ENCODE data around the gene BCL11A. TPM values are rescaled to one million over a fixed set of nuclear protein-coding genes. Genes with fewer than 3 reads are reported as not detected.

Gene BCL11A
- polyA plus RNA-seq, 1 donor from 2014 or later: 44.0 TPM

DNA sequence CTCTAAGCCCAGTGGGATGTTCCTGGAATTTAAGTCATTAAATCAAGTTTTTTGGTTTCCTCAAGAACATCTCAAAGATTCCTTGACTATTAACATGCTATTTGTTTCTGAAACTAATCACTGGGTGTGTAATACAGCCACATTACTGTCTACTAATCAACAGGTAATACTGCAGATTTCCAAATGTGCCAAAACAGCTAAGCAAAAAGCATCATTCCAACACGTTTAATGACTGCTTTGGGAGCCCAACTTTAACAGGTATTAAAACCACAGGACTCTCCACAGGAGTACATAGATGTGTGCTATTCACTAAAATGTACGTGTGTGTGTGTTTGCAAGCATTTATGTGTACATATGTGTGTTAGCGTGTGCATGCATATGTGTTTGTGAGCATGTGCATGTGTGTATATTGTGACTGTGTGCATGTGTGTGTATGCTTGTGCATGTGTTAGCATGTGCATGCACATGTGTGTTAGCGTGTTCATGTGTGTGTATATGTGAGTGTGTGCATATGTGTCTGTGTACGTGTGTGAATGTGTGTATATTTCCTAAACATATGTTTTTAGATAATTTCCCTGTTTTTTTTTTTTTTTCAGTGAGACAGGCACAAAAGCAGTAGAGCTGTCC is 80.7 kb downstream of the BCL11A start:
- peaks cover 70% of the 10 kb centered on the region for H3K79me2 ChIP-seq (replicated peaks; ENCODE audit: insufficient read depth, low read length)
- no peak overlapping the region for H3K4me2 ChIP-seq (ENCODE audit: low read length)
- H3F3A ChIP-seq (ENCODE audit: insufficient read depth, low read length, poor library complexity, severe bottlenecking): no peaks in the 10 kb centered on the region
- no peak overlapping the region for H3K9ac ChIP-seq (ENCODE audit: low read length)
- no peaks in the 10 kb centered on the region for H3K9me3 ChIP-seq (ENCODE audit: low read length)
- H3K9me2 ChIP-seq (ENCODE audit: insufficient read depth, low read length): no peaks in the 10 kb centered on the region
- no peak overlapping the region for H2AFZ ChIP-seq (ENCODE audit: low read depth, low read length)
- no peaks in the 10 kb centered on the region for H3K27me3 ChIP-seq (ENCODE audit: insufficient read depth, low read depth, low read length)
- no peak overlapping the region for H3K4me3 ChIP-seq (ENCODE audit: low read length)
- peaks cover 9% of the 10 kb centered on the region for H4K20me1 ChIP-seq (ENCODE audit: insufficient read depth)
- H3K27ac ChIP-seq (ENCODE audit: low read length): no peak overlapping the region
- TF ChIP-seq, protein P1, sequence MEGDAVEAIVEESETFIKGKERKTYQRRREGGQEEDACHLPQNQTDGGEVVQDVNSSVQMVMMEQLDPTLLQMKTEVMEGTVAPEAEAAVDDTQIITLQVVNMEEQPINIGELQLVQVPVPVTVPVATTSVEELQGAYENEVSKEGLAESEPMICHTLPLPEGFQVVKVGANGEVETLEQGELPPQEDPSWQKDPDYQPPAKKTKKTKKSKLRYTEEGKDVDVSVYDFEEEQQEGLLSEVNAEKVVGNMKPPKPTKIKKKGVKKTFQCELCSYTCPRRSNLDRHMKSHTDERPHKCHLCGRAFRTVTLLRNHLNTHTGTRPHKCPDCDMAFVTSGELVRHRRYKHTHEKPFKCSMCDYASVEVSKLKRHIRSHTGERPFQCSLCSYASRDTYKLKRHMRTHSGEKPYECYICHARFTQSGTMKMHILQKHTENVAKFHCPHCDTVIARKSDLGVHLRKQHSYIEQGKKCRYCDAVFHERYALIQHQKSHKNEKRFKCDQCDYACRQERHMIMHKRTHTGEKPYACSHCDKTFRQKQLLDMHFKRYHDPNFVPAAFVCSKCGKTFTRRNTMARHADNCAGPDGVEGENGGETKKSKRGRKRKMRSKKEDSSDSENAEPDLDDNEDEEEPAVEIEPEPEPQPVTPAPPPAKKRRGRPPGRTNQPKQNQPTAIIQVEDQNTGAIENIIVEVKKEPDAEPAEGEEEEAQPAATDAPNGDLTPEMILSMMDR (IDR thresholded peaks at IDR 0.05; ENCODE audit: poor library complexity, severe bottlenecking): no peak
- no peak for TF ChIP-seq EZH2 (IDR thresholded peaks at IDR 0.05; ENCODE audit: borderline replicate concordance, insufficient read depth, low read length, poor library complexity, severe bottlenecking)
- TF ChIP-seq, protein P2, sequence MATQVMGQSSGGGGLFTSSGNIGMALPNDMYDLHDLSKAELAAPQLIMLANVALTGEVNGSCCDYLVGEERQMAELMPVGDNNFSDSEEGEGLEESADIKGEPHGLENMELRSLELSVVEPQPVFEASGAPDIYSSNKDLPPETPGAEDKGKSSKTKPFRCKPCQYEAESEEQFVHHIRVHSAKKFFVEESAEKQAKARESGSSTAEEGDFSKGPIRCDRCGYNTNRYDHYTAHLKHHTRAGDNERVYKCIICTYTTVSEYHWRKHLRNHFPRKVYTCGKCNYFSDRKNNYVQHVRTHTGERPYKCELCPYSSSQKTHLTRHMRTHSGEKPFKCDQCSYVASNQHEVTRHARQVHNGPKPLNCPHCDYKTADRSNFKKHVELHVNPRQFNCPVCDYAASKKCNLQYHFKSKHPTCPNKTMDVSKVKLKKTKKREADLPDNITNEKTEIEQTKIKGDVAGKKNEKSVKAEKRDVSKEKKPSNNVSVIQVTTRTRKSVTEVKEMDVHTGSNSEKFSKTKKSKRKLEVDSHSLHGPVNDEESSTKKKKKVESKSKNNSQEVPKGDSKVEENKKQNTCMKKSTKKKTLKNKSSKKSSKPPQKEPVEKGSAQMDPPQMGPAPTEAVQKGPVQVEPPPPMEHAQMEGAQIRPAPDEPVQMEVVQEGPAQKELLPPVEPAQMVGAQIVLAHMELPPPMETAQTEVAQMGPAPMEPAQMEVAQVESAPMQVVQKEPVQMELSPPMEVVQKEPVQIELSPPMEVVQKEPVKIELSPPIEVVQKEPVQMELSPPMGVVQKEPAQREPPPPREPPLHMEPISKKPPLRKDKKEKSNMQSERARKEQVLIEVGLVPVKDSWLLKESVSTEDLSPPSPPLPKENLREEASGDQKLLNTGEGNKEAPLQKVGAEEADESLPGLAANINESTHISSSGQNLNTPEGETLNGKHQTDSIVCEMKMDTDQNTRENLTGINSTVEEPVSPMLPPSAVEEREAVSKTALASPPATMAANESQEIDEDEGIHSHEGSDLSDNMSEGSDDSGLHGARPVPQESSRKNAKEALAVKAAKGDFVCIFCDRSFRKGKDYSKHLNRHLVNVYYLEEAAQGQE (IDR thresholded peaks at IDR 0.05; ENCODE audit: borderline replicate concordance): no peak
- no peak for TF ChIP-seq MXI1 (conservative IDR thresholded peaks at IDR 0.05; ENCODE audit: poor library complexity, severe bottlenecking)
- TF ChIP-seq POLR2AphosphoS5 (IDR thresholded peaks at IDR 0.05): no peak
- no peak for TF ChIP-seq RAD21 (conservative IDR thresholded peaks at IDR 0.05)
- no peak for TF ChIP-seq TAF1 (IDR thresholded peaks at IDR 0.05; ENCODE audit: low read depth)
- no peak for TF ChIP-seq SMC3 (conservative IDR thresholded peaks at IDR 0.05; ENCODE audit: poor library complexity)
- TF ChIP-seq EP300 (conservative IDR thresholded peaks at IDR 0.05; ENCODE audit: poor library complexity, severe bottlenecking): no peak
- H3K36me3 ChIP-seq (ENCODE audit: insufficient read depth, low read length): no peaks in the 10 kb centered on the region

DNA sequence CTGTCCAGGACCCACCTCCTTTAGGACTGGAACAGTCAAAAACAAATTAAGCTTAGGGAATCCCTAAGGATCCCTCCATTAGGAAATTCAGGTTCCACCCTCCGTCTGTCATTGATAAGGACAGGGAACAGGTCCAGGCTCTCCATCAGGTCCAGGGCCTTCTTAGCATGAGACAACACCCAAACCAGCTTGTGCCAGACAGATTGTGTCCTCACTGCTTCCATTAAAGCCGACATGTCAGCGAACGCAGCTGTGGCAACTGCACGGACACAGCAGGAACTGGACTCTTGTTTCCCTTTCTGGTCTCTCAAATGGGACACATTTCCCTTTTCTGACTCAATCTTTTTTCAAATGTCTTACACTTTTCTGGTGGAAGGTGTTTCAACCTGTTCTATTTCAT is 81.4 kb downstream of the BCL11A start:
- Histone ChIP-seq H3K36me3 (ENCODE audit: insufficient read depth, low read length) (no peaks in the 10 kb centered on the region), H3F3A (ENCODE audit: insufficient read depth, low read length, poor library complexity, severe bottlenecking) (no peaks in the 10 kb centered on the region), H3K4me3 (ENCODE audit: low read length) (no peak overlapping the region), H3K9me3 (ENCODE audit: low read length) (no peaks in the 10 kb centered on the region), H3K27ac (ENCODE audit: low read length) (no peak overlapping the region), H3K9me2 (ENCODE audit: insufficient read depth, low read length) (no peaks in the 10 kb centered on the region), H2AFZ (ENCODE audit: low read depth, low read length) (no peak overlapping the region), H4K20me1 (ENCODE audit: insufficient read depth) (peaks cover 9% of the 10 kb centered on the region), H3K4me2 (ENCODE audit: low read length) (no peak overlapping the region), H3K9ac (ENCODE audit: low read length) (no peak overlapping the region), H3K79me2 (replicated peaks; ENCODE audit: insufficient read depth, low read length) (peaks cover 63% of the 10 kb centered on the region), H3K27me3 (ENCODE audit: insufficient read depth, low read depth, low read length) (no peaks in the 10 kb centered on the region)
- TF ChIP-seq, protein P2 (IDR thresholded peaks at IDR 0.05; ENCODE audit: borderline replicate concordance): no peak
- TF ChIP-seq SMC3 (conservative IDR thresholded peaks at IDR 0.05; ENCODE audit: poor library complexity): no peak
- no peak for TF ChIP-seq POLR2AphosphoS5 (IDR thresholded peaks at IDR 0.05)
- TF ChIP-seq RAD21 (conservative IDR thresholded peaks at IDR 0.05): no peak
- TF ChIP-seq TAF1 (IDR thresholded peaks at IDR 0.05; ENCODE audit: low read depth): no peak
- TF ChIP-seq, protein P1 (IDR thresholded peaks at IDR 0.05; ENCODE audit: poor library complexity, severe bottlenecking): no peak
- no peak for TF ChIP-seq MXI1 (conservative IDR thresholded peaks at IDR 0.05; ENCODE audit: poor library complexity, severe bottlenecking)
- no peak for TF ChIP-seq EZH2 (IDR thresholded peaks at IDR 0.05; ENCODE audit: borderline replicate concordance, insufficient read depth, low read length, poor library complexity, severe bottlenecking)
- TF ChIP-seq EP300 (conservative IDR thresholded peaks at IDR 0.05; ENCODE audit: poor library complexity, severe bottlenecking): no peak
